Iris pigment epithelial cell (primary cell): ENCODE data around the gene RGS4.

Experiments
- DNase-seq: peaks from one replicate; pipeline ENCODE4 v3.0.0-alpha.2; 2011; ENCODE audit warnings: low read depth

The RGS4 gene

DNA sequence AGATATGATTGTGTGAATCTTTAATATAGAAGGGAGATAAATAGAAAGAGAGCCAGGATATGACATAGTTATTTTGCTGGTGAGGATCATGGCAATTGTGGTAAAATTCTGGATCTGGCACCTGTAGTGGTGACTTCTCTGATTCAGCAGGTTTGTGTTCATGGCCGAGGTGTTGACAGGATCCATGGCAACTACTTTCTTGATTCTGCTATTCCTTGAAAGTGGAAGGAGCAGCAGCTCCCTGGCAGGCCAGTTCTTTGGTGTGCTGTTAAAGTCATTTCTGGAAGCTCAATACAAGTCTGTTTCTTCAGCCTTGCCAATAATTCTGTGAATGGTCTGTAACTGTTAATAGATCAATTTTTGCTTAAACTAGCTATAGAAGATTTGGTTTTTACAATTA lies 33.4 kb downstream of the RGS4 start:
- DNase-seq: no peak

DNA sequence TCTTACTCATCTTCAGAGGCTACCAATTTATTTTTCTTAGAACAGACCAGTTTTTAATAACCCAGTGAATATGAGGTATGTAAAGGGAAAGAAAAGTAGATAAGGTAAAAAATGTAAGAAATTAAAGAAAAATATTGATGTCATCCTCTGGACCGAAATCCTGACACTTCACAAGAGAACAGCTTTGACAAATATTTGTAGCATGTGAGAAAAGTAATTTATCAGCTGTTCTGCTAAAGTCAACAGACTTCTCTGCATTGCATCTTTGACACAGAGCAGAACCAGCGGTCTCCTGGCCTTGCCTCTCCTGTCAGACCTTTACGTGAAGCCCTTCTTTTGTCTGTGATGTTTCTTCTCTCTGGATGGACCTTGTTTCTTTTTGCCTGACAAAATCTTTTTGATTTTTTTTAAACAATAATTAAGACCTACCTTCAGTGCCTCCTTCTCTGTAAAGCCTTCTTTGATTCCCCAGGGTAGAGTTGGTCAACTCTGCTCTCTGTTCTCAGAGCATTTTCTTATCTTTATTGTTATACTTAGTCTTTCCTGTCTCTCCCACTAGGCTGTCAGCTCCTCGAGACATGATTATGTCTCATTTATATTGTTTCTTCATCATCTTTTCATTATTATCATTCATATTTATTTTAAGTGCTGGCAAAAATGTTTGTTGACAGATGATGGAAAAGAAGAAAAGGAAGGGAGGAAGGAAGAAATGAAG lies 35.4 kb downstream of the RGS4 start:
- no peak for DNase-seq

DNA sequence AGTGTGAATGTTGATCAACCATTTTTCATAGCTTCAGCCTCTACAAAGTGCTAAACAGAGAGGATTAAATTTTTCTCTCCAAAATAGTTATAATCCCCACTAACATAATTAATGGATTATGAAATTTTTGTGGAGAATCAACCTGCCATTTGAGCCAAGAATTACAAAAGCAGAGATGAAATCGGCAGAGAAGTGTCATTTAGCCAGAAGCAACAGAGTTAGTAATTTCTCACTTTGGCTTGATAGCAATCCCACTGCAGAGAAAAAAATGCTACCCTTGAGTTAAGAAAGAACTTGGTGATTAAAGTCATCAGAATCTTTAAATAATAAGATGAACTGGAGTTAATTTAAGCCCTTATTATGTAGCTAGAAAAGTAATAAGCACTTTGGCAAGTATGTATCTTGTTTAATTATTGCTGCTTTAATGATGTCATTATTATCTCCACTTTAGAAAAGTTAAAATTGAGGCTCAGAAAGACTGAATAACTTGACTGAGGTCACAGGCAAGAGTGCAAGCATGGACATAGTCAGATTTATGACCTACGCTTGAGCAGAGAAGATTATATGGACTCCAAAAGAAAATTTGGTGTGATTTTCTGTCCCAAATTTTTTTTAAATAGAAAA lies 37.3 kb downstream of the RGS4 start:
- no peak for DNase-seq

DNA sequence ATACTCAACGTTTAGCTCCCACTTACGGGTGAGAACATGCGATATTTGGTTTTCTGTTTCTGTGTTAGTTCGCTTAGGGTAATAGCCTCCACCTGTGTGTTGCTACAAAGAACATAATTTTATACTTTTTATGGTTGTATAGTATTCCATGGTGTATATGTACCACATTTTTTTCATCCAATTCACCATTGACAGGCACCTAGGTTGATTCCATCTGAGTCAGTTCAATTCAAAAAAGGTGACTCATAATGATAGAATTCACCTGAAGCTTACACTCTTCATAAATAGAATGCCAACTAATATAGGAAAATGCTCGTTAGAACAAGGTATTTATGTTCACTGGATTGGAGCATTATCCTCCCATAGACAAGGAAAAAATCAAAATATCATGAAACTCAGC lies 38.5 kb downstream of the RGS4 start:
- no peak for DNase-seq

DNA sequence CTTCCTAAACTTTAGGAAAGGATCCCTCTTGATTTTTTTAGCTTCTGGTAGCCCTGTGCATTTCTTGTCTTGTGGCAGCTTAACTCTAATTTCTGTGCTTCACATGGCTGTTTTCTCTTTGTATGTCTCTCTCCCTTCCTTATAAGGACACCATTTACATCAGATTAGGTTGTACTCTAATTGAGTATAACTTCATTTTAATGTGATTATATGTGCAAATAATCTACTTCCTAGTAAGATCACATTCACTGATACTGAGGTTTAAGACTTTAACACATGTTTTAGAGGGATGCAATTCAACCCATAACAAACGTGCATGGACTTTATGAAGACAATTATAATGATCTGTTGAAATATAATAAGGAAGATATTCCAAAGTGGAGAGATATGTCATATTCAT lies 46.7 kb downstream of the RGS4 start:
- no peak for DNase-seq

DNA sequence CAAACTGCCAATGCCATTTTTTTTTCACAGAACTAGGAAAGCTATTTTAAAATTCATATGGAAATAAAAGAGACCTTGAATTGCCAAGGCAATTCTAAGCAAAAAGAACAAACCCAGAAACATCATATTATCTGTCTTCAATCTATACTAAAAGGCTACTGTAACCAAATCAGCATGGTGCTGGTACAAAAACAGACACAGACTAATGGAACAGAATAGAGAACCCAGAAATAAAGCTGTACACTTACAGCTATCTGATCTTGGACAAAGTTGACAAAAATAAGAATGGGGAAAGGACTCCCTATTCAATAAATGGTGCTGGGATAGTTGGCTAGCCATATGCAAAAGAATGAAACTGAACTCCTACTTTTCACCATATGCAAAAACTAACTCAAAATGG lies 50.5 kb downstream of the RGS4 start:
- DNase-seq: no peak

DNA sequence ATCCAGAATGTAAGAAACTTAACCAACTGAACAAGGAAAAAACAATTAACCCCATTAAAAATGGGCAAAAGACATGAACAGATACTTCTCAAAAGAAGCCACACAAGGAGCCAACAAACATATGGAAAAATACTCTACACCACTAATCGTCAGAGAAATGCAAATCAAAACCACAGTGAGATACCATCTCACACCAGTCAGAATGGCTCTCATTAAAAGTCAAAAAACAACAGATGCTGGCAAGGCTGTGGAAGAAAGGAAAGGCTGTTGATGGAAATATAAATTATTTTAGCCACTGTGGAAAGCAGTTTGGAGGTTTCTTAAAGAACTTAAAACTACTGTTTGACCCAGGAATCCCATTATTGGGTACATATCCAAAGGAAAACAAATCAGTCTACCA lies 51.2 kb downstream of the RGS4 start:
- DNase-seq: no peak

DNA sequence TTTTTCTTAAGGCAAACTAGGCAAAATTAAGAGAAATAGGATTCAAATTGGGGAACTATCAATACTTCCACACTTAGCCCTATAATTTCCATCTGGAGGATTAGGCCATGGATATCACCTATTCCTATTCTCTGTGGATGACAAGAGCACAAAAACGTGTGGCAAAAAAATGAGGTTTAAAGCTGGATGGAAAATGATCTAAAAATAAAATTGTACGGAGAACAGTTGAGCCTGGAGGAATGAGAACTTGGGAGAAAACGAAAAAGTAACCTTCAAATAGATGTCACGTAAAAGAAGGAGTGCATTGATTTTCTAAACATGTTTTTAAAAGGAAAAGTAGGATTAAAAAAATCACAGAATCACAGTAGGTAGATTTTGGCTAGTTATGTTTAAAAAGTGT lies 55.7 kb downstream of the RGS4 start:
- no peak for DNase-seq
